IMR-90 (cell line): Measurements from ENCODE around the gene LDLRAD3. TPM values are rescaled to one million over a fixed set of nuclear protein-coding genes. Genes with fewer than 3 reads are reported as not detected.

ENCODE experiments used
- ATAC-seq: fragments of 200-7000 bp; cut with Tn5 transposase; 2 replicates; pipeline ENCODE4 v1.9.1; 2020; ENCODE audit warnings: low read depth, mild to moderate bottlenecking, moderate library complexity
- BruUV-seq: library from RNA; stranded (reverse); fragments of 400-500 nt; replicated peaks from 2 replicates; lab custom pipeline; 2021; lab: Mats Ljungman, UMichigan
- CTCF ChIA-PET: fragments of 300-600 bp; formaldehyde crosslinking; extraction: SDS; loops from one replicate; lab custom pipeline; 2021; ENCODE audit warnings: antibody characterized with exemption; lab: Yijun Ruan, JAX
- POLR2A ChIA-PET: fragments of 300-600 bp; sonication (Branson Sonifier 250); formaldehyde crosslinking; loops from one replicate; lab custom pipeline; 2022; ENCODE audit warnings: antibody characterized with exemption; ENCODE audit not compliant: unreplicated experiment; lab: Charles Lee
- DNase-seq: peaks from one replicate; pipeline ENCODE4 v3.0.0; 2013
- H2AFZ ChIP-seq: replicated peaks from 2 replicates; pipeline ENCODE3; 2013; ENCODE audit warnings: low read length, mild to moderate bottlenecking; ENCODE audit not compliant: poor library complexity
- H2AK5ac ChIP-seq: 2 replicates; pipeline ENCODE4 v1.6.1; 2013; ENCODE audit warnings: low read depth, low read length, inconsistent platforms
- H2AK9ac ChIP-seq: replicated peaks from 2 replicates; pipeline ENCODE3; 2013; ENCODE audit warnings: mild to moderate bottlenecking, low read depth, low read length, moderate library complexity; ENCODE audit not compliant: poor library complexity
- H2BK120ac ChIP-seq: 2 replicates; pipeline ENCODE4 v1.6.1; 2013; ENCODE audit warnings: low read depth, low read length, inconsistent platforms
- H2BK15ac ChIP-seq: 3 replicates; pipeline ENCODE4 v1.6.1; 2013; ENCODE audit warnings: low read depth, low read length, inconsistent platforms
- H2BK20ac ChIP-seq: 2 replicates; pipeline ENCODE4 v1.6.1; 2013; ENCODE audit warnings: low read depth, mild to moderate bottlenecking, inconsistent platforms, low read length, moderate library complexity
- H2BK5ac ChIP-seq: 2 replicates; pipeline ENCODE4 v1.6.1; 2013; ENCODE audit warnings: mild to moderate bottlenecking, low read depth, low read length, inconsistent platforms; ENCODE audit not compliant: poor library complexity, severe bottlenecking
- H3K14ac ChIP-seq: replicated peaks from 2 replicates; pipeline ENCODE4 v1.6.1; 2013; ENCODE audit warnings: low read depth, low read length, inconsistent platforms
- H3K18ac ChIP-seq: 2 replicates; pipeline ENCODE4 v1.6.1; 2013; ENCODE audit warnings: low read depth, low read length, control low read depth
- H3K23ac ChIP-seq: 2 replicates; pipeline ENCODE4 v1.6.1; 2013; ENCODE audit warnings: low read depth, low read length, inconsistent platforms
- H3K27ac ChIP-seq: 2 replicates; pipeline ENCODE4 v1.5.1; 2013; ENCODE audit warnings: mild to moderate bottlenecking, control low read depth, low read length; ENCODE audit not compliant: insufficient read depth
- H3K27me3 ChIP-seq: 2 replicates; pipeline ENCODE4 v1.6.1; 2013; ENCODE audit warnings: low read length; ENCODE audit not compliant: control insufficient read depth, insufficient read depth
- H3K36me3 ChIP-seq: 2 replicates; pipeline ENCODE4 v1.6.1; 2013; ENCODE audit warnings: low read length, mixed read lengths; ENCODE audit not compliant: control insufficient read depth, insufficient read depth
- H3K4ac ChIP-seq: 2 replicates; pipeline ENCODE4 v1.6.1; 2013; ENCODE audit warnings: low read depth, low read length, inconsistent platforms
- H3K4me1 ChIP-seq: 2 replicates; pipeline ENCODE4 v1.6.1; 2013; ENCODE audit warnings: low read length, mixed read lengths; ENCODE audit not compliant: control insufficient read depth, insufficient read depth
- H3K4me2 ChIP-seq: 2 replicates; pipeline ENCODE4 v1.6.1; 2013; ENCODE audit warnings: low read depth, mild to moderate bottlenecking, control low read depth, low read length, moderate library complexity
- H3K4me3 ChIP-seq: 2 replicates; pipeline ENCODE4 v1.5.1; 2013; ENCODE audit warnings: low read depth, mild to moderate bottlenecking, control low read depth, low read length, moderate library complexity; ENCODE audit not compliant: insufficient read depth
- H3K56ac ChIP-seq: 2 replicates; pipeline ENCODE4 v1.6.1; 2013; ENCODE audit warnings: low read length, inconsistent platforms; ENCODE audit not compliant: insufficient read depth; ENCODE audit errors: extremely low read depth
- H3K79me1 ChIP-seq, 2 experiments: 2 replicates each; pipeline ENCODE4 v1.6.1; 2013; ENCODE audit warnings: low read length in 2 of 2, inconsistent platforms in 1 of 2, low read depth in 1 of 2
- H3K9ac ChIP-seq: 2 replicates; pipeline ENCODE4 v1.6.1; 2013; ENCODE audit warnings: low read depth, low read length, control low read depth
- H3K9me1 ChIP-seq: 2 replicates; pipeline ENCODE4 v1.6.1; 2013; ENCODE audit warnings: low read length, inconsistent platforms; ENCODE audit not compliant: insufficient read depth
- H3K9me3 ChIP-seq: 2 replicates; pipeline ENCODE4 v1.6.1; 2013; ENCODE audit warnings: low read length; ENCODE audit not compliant: control insufficient read depth, insufficient read depth
- H4K20me1 ChIP-seq: 2 replicates; pipeline ENCODE4 v1.6.1; 2013; ENCODE audit warnings: low read length, inconsistent platforms; ENCODE audit not compliant: insufficient read depth
- H4K5ac ChIP-seq: 2 replicates; pipeline ENCODE4 v1.6.1; 2013; ENCODE audit warnings: mild to moderate bottlenecking, low read depth, low read length, control low read depth
- H4K8ac ChIP-seq, 2 experiments: 2 replicates each; pipeline ENCODE4 v1.6.1; 2013; ENCODE audit warnings: low read depth in 2 of 2, low read length in 2 of 2, control low read depth in 1 of 2, inconsistent platforms in 1 of 2
- H4K91ac ChIP-seq: 2 replicates; pipeline ENCODE4 v1.6.1; 2013; ENCODE audit warnings: low read depth, low read length, inconsistent platforms; ENCODE audit not compliant: insufficient read depth
- BHLHE40 ChIP-seq: fragments of 150-350 bp; IDR thresholded peaks from 2 replicates; pipeline ENCODE4 v1.6.1; 2016; ENCODE audit warnings: mild to moderate bottlenecking, low read depth, low read length
- CHD1 ChIP-seq: IDR thresholded peaks from 2 replicates; pipeline ENCODE4 v1.6.1; 2012; ENCODE audit warnings: low read depth, low read length, improper control_type of control experiment
- CTCF ChIP-seq: conservative IDR thresholded peaks from 2 replicates; pipeline ENCODE4 v1.5.1; 2012; ENCODE audit warnings: mild to moderate bottlenecking, low read depth, low read length, improper control_type of control experiment
- ELK1 ChIP-seq: fragments of 150-350 bp; IDR thresholded peaks from 2 replicates; pipeline ENCODE4 v1.6.1; 2016; ENCODE audit warnings: low read depth, mild to moderate bottlenecking, low read length, moderate library complexity, borderline replicate concordance
- FOS ChIP-seq: fragments of 150-350 bp; IDR thresholded peaks from 2 replicates; pipeline ENCODE4 v1.6.1; 2016; ENCODE audit warnings: low read depth, low read length
- MAFK ChIP-seq: IDR thresholded peaks from 2 replicates; pipeline ENCODE4 v1.6.1; 2012; ENCODE audit warnings: low read depth, low read length, improper control_type of control experiment
- MAZ ChIP-seq: IDR thresholded peaks from 2 replicates; pipeline ENCODE4 v1.6.1; 2012; ENCODE audit warnings: low read depth, mild to moderate bottlenecking, low read length, improper control_type of control experiment, moderate library complexity, borderline replicate concordance
- MXI1 ChIP-seq: IDR thresholded peaks from 2 replicates; pipeline ENCODE4 v1.6.1; 2012; ENCODE audit warnings: low read depth, mild to moderate bottlenecking, low read length, moderate library complexity, borderline replicate concordance
- NFE2L2 ChIP-seq: fragments of 150-350 bp; IDR thresholded peaks from 2 replicates; pipeline ENCODE4 v1.6.1; 2016; ENCODE audit warnings: low read depth, mild to moderate bottlenecking, low read length
- POLR2A ChIP-seq: IDR thresholded peaks from 2 replicates; pipeline ENCODE4 v1.6.1; 2012; ENCODE audit warnings: mild to moderate bottlenecking, low read depth, low read length
- RAD21 ChIP-seq: IDR thresholded peaks from 2 replicates; pipeline ENCODE4 v1.6.1; 2012; ENCODE audit warnings: low read length, improper control_type of control experiment
- RCOR1 ChIP-seq: IDR thresholded peaks from 2 replicates; pipeline ENCODE4 v1.6.1; 2012; ENCODE audit warnings: mild to moderate bottlenecking, low read length, improper control_type of control experiment; ENCODE audit not compliant: insufficient replicate concordance
- RFX5 ChIP-seq: IDR thresholded peaks from 2 replicates; pipeline ENCODE4 v1.8.0; 2012; ENCODE audit warnings: low read depth, mild to moderate bottlenecking, low read length, moderate library complexity
- USF2 ChIP-seq: fragments of 150-350 bp; IDR thresholded peaks from 2 replicates; pipeline ENCODE4 v1.6.1; 2017; ENCODE audit warnings: mild to moderate bottlenecking, antibody characterized with exemption, low read length, low read depth
- WGBS, 2 experiments: methylation state at CpG; one replicate each; pipeline versions ENCODE4 v1.1.5 to v1.1.7; 2013; ENCODE audit warnings: missing lambda C conversion rate in 2 of 2; ENCODE audit not compliant: insufficient read length in 1 of 2; ENCODE audit errors: extremely low coverage in 2 of 2; 5-methylcytosine and 5-hydroxymethylcytosine counted together
- dilution Hi-C: fragments of 300-500 bp; cut with HindIII; formaldehyde crosslinking; loops from one replicate; pipeline ENCODE4 v1.14.3; 2018; ENCODE audit warnings: low sequenced_read_pairs; ENCODE audit not compliant: unreplicated experiment
- in situ Hi-C: fragments of 300-500 bp; cut with MboI; formaldehyde crosslinking; loops from 3 replicates; pipeline ENCODE4 v1.14.3; 2019; ENCODE audit warnings: low sequenced_read_pairs, inconsistent platforms, mixed read lengths
- intact Hi-C: fragments of 100-400 bp; cut with micrococcal nuclease; formaldehyde crosslinking; loops from 2 replicates; pipeline ENCODE4 v1.10.0; 2022
- polyA plus RNA-seq, 3 experiments: library from polyadenylated mRNA; depleted of rRNA; stranded (reverse); fragments of >200 nt; gene quantifications; 2 replicates each; pipeline ENCODE4 v1.2.3, GENCODE V29; 2012; ENCODE audit warnings: low replicate concordance in 1 of 3
- total RNA-seq: library from RNA; depleted of rRNA; stranded (reverse); fragments of >200 nt; gene quantifications from 2 replicates; pipeline ENCODE4 v1.2.3, GENCODE V29; 2012

Gene LDLRAD3
- total and polyA plus RNA-seq, 2 of the 4 experiments (the other 2 are of a cell fraction): 2.7 to 6.4 TPM

- Histone ChIP-seq H3K4me3 (no peak overlapping the region), H3K79me1 (no peaks in the 10 kb centered on the region), H3K36me3 (no peaks in the 10 kb centered on the region), H2BK20ac (no peak overlapping the region), H2BK120ac (no peak overlapping the region), H3K9ac (no peak overlapping the region), H4K5ac (no peak overlapping the region), H3K14ac (no peak overlapping the region), H3K27me3 (no peaks in the 10 kb centered on the region), H4K8ac (no peak overlapping the region), H2AK5ac (no peak overlapping the region), H2BK5ac (no peak overlapping the region), H3K23ac (no peak overlapping the region), H3K27ac (no peak overlapping the region), H3K4me1 (peaks cover 2% of the 10 kb centered on the region), H3K4ac (no peak overlapping the region), H2AFZ (no peak overlapping the region), H3K56ac (no peak overlapping the region), H4K91ac (no peak overlapping the region), H3K18ac (no peak overlapping the region), H2AK9ac (no peak overlapping the region), H3K4me2 (no peak overlapping the region), H4K20me1 (no peaks in the 10 kb centered on the region), H3K9me1 (no peaks in the 10 kb centered on the region; the same call in 1 of the 2 replicates), H3K9me3 (no peaks in the 10 kb centered on the region), H2BK15ac (no peak overlapping the region)
- POLR2A ChIA-PET: no interaction called here
- no peak for DNase-seq
- TF ChIP-seq MXI1: no peak
- TF ChIP-seq POLR2A: no peak
- TF ChIP-seq RAD21: no peak
- no peak for TF ChIP-seq CHD1
- no peak for TF ChIP-seq MAZ
- no peak for TF ChIP-seq ELK1
- TF ChIP-seq RCOR1: no peak
- no peak for TF ChIP-seq NFE2L2
- TF ChIP-seq RFX5: no peak
- no peak for TF ChIP-seq MAFK
- TF ChIP-seq CTCF: no peak
- no peak for TF ChIP-seq FOS
- TF ChIP-seq USF2: no peak
- TF ChIP-seq BHLHE40: no peak
- ATAC-seq: no peak
- BruUV-seq: no TSS peak
- 100% methylated on average over 1 of the region's 8 CpGs; no CpG with 5 or more reads in 1 of the 2 experiments for WGBS, 2 experiments
- in situ Hi-C loops: no loop called here
- dilution Hi-C loops: no loop called here
- CTCF ChIA-PET: no interaction called here
- intact Hi-C loops: no loop called here
Measured at GRCh38 chr11:36228689-36229088, 284.8 kb downstream of the LDLRAD3 start.
